SU-DHL-6 (cell line): ENCODE data around the gene AFAP1.

Experiments used
- EZH2phosphoT487 ChIP-seq: fragments of 200-600 bp; sonication (generic), shearing (Covaris generic); conservative IDR thresholded peaks from 2 replicates; pipeline ENCODE4 v1.6.1; 2018; ENCODE audit warnings: mild to moderate bottlenecking, antibody characterized with exemption, low read length, moderate library complexity, mixed read lengths
- TF ChIP-seq, protein P1 (sequence below): fragments of 200-600 bp; sonication (generic); IDR thresholded peaks from one replicate; pipeline ENCODE4 v1.5.1; 2017; ENCODE audit warnings: antibody characterized with exemption, mild to moderate bottlenecking, low read length, moderate library complexity; ENCODE audit not compliant: insufficient read depth, poor library complexity, severe bottlenecking

DNA sequence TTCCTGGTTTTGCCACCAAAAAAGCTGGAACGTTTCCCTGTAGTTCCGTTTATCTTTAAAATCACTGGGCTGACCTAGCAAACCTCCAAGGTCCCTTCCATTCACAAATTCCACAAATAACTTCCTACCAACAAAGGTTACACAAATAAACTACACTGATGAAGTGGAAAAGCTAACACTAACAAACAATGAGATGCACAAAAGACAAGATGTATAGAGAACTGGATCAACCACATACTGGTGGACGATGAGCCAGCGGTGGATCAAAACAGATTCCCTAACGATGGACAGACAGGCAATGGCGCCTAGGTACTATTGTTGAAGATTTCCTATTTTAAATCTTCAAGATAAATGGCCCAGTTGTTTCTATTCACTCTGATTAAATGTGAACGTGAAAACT lies 15.5 kb downstream of the AFAP1 start:
- TF ChIP-seq EZH2phosphoT487, result no peak
- TF ChIP-seq, protein P1, sequence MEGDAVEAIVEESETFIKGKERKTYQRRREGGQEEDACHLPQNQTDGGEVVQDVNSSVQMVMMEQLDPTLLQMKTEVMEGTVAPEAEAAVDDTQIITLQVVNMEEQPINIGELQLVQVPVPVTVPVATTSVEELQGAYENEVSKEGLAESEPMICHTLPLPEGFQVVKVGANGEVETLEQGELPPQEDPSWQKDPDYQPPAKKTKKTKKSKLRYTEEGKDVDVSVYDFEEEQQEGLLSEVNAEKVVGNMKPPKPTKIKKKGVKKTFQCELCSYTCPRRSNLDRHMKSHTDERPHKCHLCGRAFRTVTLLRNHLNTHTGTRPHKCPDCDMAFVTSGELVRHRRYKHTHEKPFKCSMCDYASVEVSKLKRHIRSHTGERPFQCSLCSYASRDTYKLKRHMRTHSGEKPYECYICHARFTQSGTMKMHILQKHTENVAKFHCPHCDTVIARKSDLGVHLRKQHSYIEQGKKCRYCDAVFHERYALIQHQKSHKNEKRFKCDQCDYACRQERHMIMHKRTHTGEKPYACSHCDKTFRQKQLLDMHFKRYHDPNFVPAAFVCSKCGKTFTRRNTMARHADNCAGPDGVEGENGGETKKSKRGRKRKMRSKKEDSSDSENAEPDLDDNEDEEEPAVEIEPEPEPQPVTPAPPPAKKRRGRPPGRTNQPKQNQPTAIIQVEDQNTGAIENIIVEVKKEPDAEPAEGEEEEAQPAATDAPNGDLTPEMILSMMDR, result no peak
